Amniotic stem cell (primary cell): ENCODE measurements around the gene TNS3.

Source experiments
- DNase-seq: peaks from one replicate; lab custom pipeline; 2025; lab: John Stamatoyannopoulos, UW

Gene TNS3

GRCh38 chr7:47428052-47428767 lies 153.7 kb downstream of the TNS3 start:
- no peak for DNase-seq

- no peak for DNase-seq
These were observed 154.8 kb downstream of the TNS3 start for GRCh38 chr7:47427051-47427643.

- DNase-seq: no peak
These were observed 157.4 kb downstream of the TNS3 start for GRCh38 chr7:47424523-47424922.

GRCh38 chr7:47423196-47423595 lies 158.7 kb downstream of the TNS3 start:
- DNase-seq: no peak

GRCh38 chr7:47422611-47423010 lies 159.3 kb downstream of the TNS3 start:
- no peak for DNase-seq

GRCh38 chr7:47421456-47421855 lies 160.5 kb downstream of the TNS3 start:
- DNase-seq: no peak

- DNase-seq: no peak
These were observed 161.7 kb downstream of the TNS3 start for GRCh38 chr7:47420122-47420780.

- DNase-seq: no peak
These were observed 162.4 kb downstream of the TNS3 start for GRCh38 chr7:47419471-47419870.

- DNase-seq: no peak
These were observed 163.2 kb downstream of the TNS3 start for GRCh38 chr7:47418601-47419309.

- DNase-seq: no peak
These were observed 165.1 kb downstream of the TNS3 start for GRCh38 chr7:47416492-47417480.

GRCh38 chr7:47415318-47416212 lies 166.3 kb downstream of the TNS3 start:
- no peak for DNase-seq

- DNase-seq: no peak
These were observed 167.3 kb downstream of the TNS3 start for GRCh38 chr7:47414342-47415317.

GRCh38 chr7:47413526-47414341 lies 168.2 kb downstream of the TNS3 start:
- DNase-seq: no peak

- DNase-seq: no peak
These were observed 170.0 kb downstream of the TNS3 start for GRCh38 chr7:47411901-47412300.

- no peak for DNase-seq
These were observed 170.5 kb downstream of the TNS3 start for GRCh38 chr7:47411281-47411869.

GRCh38 chr7:47408675-47409074 lies 173.2 kb downstream of the TNS3 start:
- DNase-seq: no peak

GRCh38 chr7:47407821-47408674 lies 173.9 kb downstream of the TNS3 start:
- no peak for DNase-seq
